HG02885 (cell line): ENCODE data around the gene DHRS13.
"Not testable (repeated sequence)": the region's sequence is repeated elsewhere in the genome, so short reads cannot be mapped to it uniquely, and the experiment has no call there.

Experiments used
- ATAC-seq: cut with Tn5 transposase; IDR thresholded peaks from one replicate; pipeline ENCODE4 v1.9.1; 2021; ENCODE audit warnings: mild to moderate bottlenecking; ENCODE audit not compliant: unreplicated experiment, poor library complexity

Gene DHRS13

GRCh38 chr17:28887871-28888471 is 14.9 kb downstream of the DHRS13 start:
- no peak for ATAC-seq

GRCh38 chr17:28885951-28886350 is 16.9 kb downstream of the DHRS13 start:
- ATAC-seq: no peak

DNA sequence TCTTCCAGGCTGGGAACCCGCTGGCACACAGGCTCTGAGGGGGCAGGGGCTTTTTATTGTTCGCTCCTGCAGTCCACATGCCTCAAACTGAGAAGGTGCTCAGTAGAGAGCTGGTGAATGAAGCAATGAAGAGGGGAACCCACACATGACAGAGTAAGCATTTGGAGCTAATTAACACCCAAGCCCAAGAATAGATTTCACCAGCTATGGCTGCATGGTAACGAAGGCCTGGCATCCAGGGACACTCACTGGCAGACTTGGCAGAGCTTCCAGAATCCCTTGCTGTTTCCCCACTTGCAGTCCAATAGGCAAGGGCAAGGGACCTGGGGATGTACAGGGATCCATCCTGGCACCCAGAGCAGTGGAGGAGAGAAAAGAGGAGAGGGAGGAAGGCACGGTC is 17.5 kb downstream of the DHRS13 start:
- no peak for ATAC-seq

- no peak for ATAC-seq
Observed at GRCh38 chr17:28883967-28884702, 18.7 kb downstream of the DHRS13 start.

DNA sequence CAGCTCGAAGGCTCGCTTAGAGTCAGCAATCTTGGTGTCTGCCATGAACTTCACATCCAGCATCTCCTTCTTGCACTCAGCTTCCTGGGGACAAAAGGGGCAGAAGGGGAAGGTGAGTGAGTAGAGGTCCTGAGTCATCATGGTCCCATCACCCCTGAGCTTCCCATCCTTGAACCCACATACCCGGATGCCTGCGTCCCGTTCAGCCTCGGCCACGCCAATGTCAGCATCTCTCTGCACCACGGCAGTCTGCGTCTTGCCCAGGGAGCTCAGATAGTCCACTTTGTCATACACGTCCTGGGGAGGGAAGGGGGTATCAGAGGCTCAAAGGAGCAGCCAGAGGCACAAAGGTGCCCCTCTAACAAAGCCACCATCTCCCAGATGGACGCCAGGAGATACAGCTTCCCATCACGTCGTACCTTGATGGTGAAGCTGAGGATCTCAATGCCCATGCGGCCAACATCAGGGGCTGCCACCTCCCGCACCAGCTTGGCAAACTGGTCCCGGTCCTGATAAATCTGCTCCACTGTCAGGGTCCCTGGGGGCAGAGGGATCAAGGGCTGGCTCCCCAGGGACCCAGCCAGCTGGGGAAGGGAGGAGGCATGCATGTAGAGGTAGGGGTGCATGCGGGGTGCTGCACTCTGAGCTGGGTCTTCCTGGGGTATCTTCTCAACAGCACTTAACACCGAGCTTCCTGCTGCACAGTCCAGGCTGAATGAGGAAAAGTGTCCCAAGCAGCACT is 20.6 kb downstream of the DHRS13 start:
- ATAC-seq: no peak

GRCh38 chr17:28881533-28882056 is 21.3 kb downstream of the DHRS13 start:
- ATAC-seq: no peak

DNA sequence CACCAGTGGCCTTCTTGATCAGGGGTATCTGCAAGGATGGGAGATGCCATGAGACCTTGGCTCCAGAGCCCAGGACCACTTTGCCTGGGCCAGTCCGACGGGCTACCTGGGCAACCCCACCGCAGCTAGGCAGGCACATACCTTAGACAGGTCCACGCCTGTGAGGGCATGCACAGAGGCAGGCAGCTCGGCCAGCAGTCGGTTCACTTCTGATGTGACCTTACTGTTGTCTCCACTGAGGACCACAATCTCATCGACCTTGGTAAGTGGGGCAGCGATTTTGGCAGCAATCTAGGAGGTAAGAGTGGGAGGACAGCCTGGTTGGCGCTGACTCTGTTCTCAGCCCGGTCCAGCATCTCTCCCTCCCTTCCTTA is 22.3 kb downstream of the DHRS13 start:
- ATAC-seq: no peak

DNA sequence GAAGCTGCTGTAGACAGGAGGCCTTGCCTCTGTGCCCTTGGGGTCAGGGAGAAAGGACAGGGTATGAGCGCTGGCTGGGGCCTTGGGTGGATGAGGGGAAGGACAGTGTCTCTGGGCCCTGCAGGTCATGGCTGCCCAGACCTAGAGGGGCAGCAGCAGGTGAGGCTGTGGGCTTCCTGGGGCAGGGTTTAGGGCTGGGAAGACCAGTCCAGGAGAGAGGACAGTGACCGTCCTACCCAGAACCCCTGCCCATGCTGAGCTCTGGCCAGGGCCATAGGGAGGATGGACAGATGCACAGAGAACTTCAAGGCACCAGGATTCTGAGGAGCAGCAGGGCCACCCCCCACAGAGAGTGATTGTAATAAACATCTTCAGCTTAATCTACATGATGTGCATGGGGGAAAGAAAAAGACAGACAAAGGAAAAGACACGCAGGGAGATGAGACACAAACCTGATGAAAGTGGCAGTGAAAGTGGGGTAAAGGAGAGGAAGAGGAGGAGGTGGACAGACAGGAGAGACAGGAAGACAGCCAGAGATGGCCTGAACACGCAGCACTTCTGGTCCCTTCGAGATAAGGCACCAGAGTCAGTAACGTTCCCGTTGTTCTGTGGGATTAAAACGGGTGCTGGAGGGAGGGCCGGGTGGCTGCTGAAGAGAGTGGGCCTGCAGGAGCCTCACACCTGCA is 22.9 kb downstream of the DHRS13 start:
- no peak for ATAC-seq

- ATAC-seq: no peak
Observed at GRCh38 chr17:28878981-28879380, 23.9 kb downstream of the DHRS13 start.

DNA sequence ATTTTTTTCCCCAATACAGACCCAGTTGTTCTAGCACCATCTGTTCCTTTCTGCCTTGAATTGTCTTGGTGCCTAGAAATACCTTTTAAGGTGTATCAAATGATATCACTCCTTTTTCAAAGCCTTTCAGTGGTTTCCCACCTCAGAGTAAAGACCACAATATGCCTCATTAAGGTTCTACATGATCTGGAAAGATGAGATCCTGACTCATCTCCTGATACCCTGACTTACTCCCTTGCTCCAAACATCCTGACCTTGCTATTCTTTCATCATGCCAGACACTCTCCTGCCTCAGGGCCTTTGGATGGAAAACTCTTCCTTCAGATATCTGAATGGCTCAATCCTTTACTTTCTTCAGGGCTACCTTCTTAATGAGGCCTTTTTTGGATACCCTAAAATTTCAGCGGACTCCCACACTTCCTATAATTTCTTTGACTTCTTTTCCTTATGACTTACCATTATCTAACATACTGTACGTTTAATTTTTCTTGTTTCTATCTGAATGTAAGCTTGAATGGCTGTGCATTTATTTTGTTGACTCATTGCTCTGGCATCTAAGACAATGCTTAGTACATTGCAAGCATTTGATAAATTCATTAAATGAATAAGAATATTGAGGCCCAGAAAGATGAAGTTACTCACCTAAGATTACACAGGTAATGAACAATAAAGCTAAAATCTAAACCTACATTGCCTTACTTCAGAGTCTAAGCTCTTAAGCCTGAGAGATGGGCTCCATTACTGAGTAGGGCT is 24.5 kb downstream of the DHRS13 start:
- ATAC-seq: no peak

- ATAC-seq: not testable (repeated sequence)
Observed at GRCh38 chr17:28877150-28877711, 25.6 kb downstream of the DHRS13 start.

DNA sequence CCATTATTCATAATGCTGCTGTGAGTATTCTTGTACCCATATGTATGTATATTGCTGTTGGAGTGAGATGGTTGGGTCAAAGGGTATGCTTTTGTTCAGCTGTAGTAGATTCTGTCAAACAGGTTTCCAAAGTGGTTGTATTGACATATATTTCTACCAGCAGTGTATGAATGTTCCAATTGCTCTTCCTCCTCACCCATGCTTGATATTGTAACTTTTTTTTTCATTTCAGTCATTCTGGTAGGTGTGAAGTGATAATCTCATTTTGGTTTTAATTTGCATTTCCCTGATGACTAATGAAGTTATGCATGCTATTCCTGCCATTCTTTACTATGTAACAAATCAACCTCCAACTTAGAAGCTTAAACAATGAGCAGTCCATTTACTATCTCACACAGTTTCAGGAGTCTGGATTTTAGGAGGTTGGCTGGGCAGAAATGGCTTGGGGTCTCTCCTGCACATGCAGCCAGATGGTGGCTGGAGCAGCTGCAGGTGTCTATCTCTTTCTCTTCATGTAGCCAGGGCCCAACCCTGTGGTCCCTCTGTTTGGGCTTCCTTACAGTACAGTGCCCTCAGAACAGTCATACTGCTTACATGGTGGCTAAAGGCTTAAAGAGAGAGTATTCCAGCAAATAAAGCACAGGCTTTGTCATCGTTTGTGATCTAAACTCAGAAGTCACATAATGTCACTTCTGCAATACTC is 26.9 kb downstream of the DHRS13 start:
- ATAC-seq: no peak

GRCh38 chr17:28874750-28875149 is 28.1 kb downstream of the DHRS13 start:
- no peak for ATAC-seq

- no peak for ATAC-seq
Observed at GRCh38 chr17:28873839-28874238, 29.0 kb downstream of the DHRS13 start.

- ATAC-seq: peak; percentile 82
Observed at GRCh38 chr17:28871056-28871579, 31.8 kb downstream of the DHRS13 start.

GRCh38 chr17:28867276-28867675 is 35.6 kb downstream of the DHRS13 start:
- ATAC-seq: no peak

DNA sequence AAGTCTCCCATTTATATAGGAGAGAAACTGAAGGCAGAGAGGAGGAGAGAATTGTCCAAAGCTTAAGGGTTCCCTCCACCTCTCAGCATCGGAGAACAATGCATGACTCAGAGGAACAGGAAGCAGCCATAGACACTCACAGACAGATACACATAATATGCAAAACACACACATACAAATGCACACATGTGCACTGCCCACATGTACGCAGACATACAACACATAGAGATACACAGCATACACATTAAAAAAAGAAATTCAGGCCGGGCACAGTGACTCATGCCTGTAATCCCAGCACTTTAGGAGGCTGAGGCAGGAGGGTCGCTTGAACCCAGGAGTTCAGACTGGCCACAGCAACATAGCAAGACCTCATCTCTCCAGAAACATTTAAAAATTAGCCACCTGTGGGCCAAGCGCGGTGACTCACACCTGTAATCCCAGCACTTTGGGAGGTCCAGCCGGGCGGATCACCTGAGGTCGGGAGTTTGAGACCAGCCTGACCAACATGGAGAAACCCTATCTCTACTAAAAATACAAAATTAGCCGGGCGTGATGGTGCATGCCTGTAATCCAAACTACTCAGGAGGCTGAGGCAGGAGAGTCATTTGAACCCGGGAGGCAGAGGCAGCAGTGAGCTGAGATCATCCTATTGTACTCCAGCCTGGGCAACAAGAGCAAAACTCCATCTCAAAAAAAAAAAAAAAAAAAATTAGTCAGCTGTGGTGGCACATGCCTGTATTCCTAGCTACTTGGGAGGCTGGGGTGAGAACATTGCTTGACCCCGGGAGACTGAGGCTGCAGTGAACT is 36.7 kb downstream of the DHRS13 start:
- ATAC-seq: peak; percentile 56
